Neuronal stem cell (in vitro differentiated cells): ENCODE results near the gene RPS15A.

Experiments
- DNase-seq: peaks from one replicate; pipeline ENCODE4 v3.0.0-alpha.2; 2013; ENCODE audit warnings: low spot score
- H2AFZ ChIP-seq: one replicate; pipeline ENCODE4 v1.6.1; 2013; ENCODE audit warnings: mild to moderate bottlenecking, low read length, inconsistent platforms
- H2AK5ac ChIP-seq: 2 replicates; pipeline ENCODE4 v1.6.1; 2013; ENCODE audit warnings: low read depth, mild to moderate bottlenecking, inconsistent platforms, low read length, moderate library complexity, mixed read lengths
- H2BK120ac ChIP-seq: 2 replicates; pipeline ENCODE4 v1.6.1; 2013; ENCODE audit warnings: low read depth, mild to moderate bottlenecking, inconsistent platforms, low read length, moderate library complexity, mixed read lengths
- H2BK12ac ChIP-seq: one replicate; pipeline ENCODE4 v1.6.1; 2013; ENCODE audit warnings: low read length, inconsistent platforms
- H2BK15ac ChIP-seq: 2 replicates; pipeline ENCODE4 v1.6.1; 2013; ENCODE audit warnings: mild to moderate bottlenecking, low read length, inconsistent platforms, mixed read lengths
- H2BK5ac ChIP-seq: one replicate; pipeline ENCODE4 v1.6.1; 2013; ENCODE audit warnings: inconsistent platforms, mild to moderate bottlenecking, low read length, moderate library complexity
- H3K14ac ChIP-seq: one replicate; pipeline ENCODE4 v1.6.1; 2013; ENCODE audit warnings: low read length, inconsistent platforms
- H3K18ac ChIP-seq: 2 replicates; pipeline ENCODE4 v1.6.1; 2013; ENCODE audit warnings: low read length, inconsistent platforms
- H3K23ac ChIP-seq: 2 replicates; pipeline ENCODE4 v1.6.1; 2013; ENCODE audit warnings: low read depth, mild to moderate bottlenecking, mixed read lengths, low read length, inconsistent platforms; ENCODE audit not compliant: poor library complexity
- H3K27ac ChIP-seq: replicated peaks from 3 replicates; pipeline ENCODE4 v1.5.1; 2013; ENCODE audit warnings: low read length, inconsistent platforms
- H3K27me3 ChIP-seq, 3 experiments: 2 replicates each; pipeline ENCODE4 v1.6.1; 2013; ENCODE audit warnings: low read length in 3 of 3, mild to moderate bottlenecking in 2 of 3, inconsistent platforms in 1 of 3, low read depth in 1 of 3, mixed read lengths in 1 of 3, moderate library complexity in 1 of 3; ENCODE audit not compliant: control insufficient read depth in 3 of 3, insufficient read depth in 3 of 3
- H3K36me3 ChIP-seq, 2 donors: replicated peaks in 1 of 2; 2 replicates each; pipeline ENCODE4 v1.6.1; 2013; ENCODE audit warnings: low read length in 2 of 2; ENCODE audit not compliant: control insufficient read depth in 2 of 2, insufficient read depth in 2 of 2
- H3K4ac ChIP-seq: 2 replicates; pipeline ENCODE4 v1.6.1; 2013; ENCODE audit warnings: inconsistent platforms, mild to moderate bottlenecking, low read length, moderate library complexity
- H3K4me1 ChIP-seq, 2 donors: 1 replicate in 1 of 2; 2 replicates in 1 of 2; pipeline ENCODE4 v1.6.1; 2013; ENCODE audit warnings: low read length in 2 of 2, low read depth in 1 of 2; ENCODE audit not compliant: control insufficient read depth in 2 of 2, insufficient read depth in 1 of 2
- H3K4me2 ChIP-seq: one replicate; pipeline ENCODE4 v1.6.1; 2013; ENCODE audit warnings: mild to moderate bottlenecking, low read length, inconsistent platforms; ENCODE audit not compliant: insufficient read depth, poor library complexity, severe bottlenecking
- H3K4me3 ChIP-seq, 2 donors: 2 replicates each; pipeline ENCODE4 v1.5.1; 2013; ENCODE audit warnings: low read length in 2 of 2, mild to moderate bottlenecking in 2 of 2, inconsistent platforms in 1 of 2, moderate library complexity in 1 of 2
- H3K79me1 ChIP-seq: one replicate; pipeline ENCODE4 v1.6.1; 2013; ENCODE audit warnings: low read depth, mild to moderate bottlenecking, inconsistent platforms, low read length, moderate library complexity
- H3K9ac ChIP-seq: one replicate; pipeline ENCODE4 v1.6.1; 2013; ENCODE audit warnings: mild to moderate bottlenecking, low read depth, low read length, inconsistent platforms; ENCODE audit not compliant: poor library complexity
- H3K9me3 ChIP-seq, 2 donors: replicated peaks in 1 of 2; 2 replicates each; pipeline versions ENCODE3 to v1.6.1; 2013; ENCODE audit warnings: low read length in 2 of 2, mild to moderate bottlenecking in 2 of 2, inconsistent platforms in 1 of 2, low read depth in 1 of 2, mixed read lengths in 1 of 2, moderate library complexity in 1 of 2; ENCODE audit not compliant: control insufficient read depth in 2 of 2, insufficient read depth in 1 of 2
- H4K8ac ChIP-seq: one replicate; pipeline ENCODE4 v1.6.1; 2013; ENCODE audit warnings: low read depth, mild to moderate bottlenecking, inconsistent platforms, low read length, moderate library complexity
- H4K91ac ChIP-seq: one replicate; pipeline ENCODE4 v1.6.1; 2013; ENCODE audit warnings: low read length, low read depth, mild to moderate bottlenecking, inconsistent platforms; ENCODE audit not compliant: poor library complexity
- WGBS, 2 donors: extraction: QIAGEN DNeasy Blood & Tissue Kit; methylation state at CpG; one replicate each; pipeline ENCODE4 v1.1.7; 2013; ENCODE audit warnings: missing lambda C conversion rate in 2 of 2, mixed read lengths in 1 of 2; ENCODE audit not compliant: insufficient read length in 2 of 2, insufficient replicate concordance in 1 of 2; ENCODE audit errors: extremely low coverage in 2 of 2; 5-methylcytosine and 5-hydroxymethylcytosine counted together

RPS15A gene

GRCh38 chr16:18801145-18801972 is 11.2 kb upstream of the RPS15A start, which contains the start of gene ARL6IP1:
ARL6IP1 (minus strand) TSS chr16:18801549; CDS start chr16:18801466, 83 bp downstream.
- peak; percentile 99 for DNase-seq
- H3K4me2 ChIP-seq = peak within 1 kb of the TSS; percentile 71
- peaks cover 2 to 12% of the 10 kb centered on the region in 2 donors for H3K4me1 ChIP-seq
- H3K27me3 ChIP-seq = no peaks in the 10 kb centered on the region
- no peaks in the 10 kb centered on the region for H3K9me3 ChIP-seq
- H2AFZ ChIP-seq = peak within 1 kb of the TSS; percentile 81
- H3K27ac ChIP-seq = peak within 1 kb of the TSS; percentile 95
- peak within 1 kb of the TSS; percentile 95 for H2BK120ac ChIP-seq
- peak within 1 kb of the TSS; percentile 82 for H4K91ac ChIP-seq
- peak within 1 kb of the TSS; percentile 98 for H2BK5ac ChIP-seq
- peaks cover 6% of the 10 kb centered on the region for H3K79me1 ChIP-seq
- peak within 1 kb of the TSS; percentile 95 for H3K14ac ChIP-seq
- no CpG with 5 or more reads among the region's 77 CpGs for WGBS, 2 donors
- H3K9ac ChIP-seq = peak within 1 kb of the TSS; percentile 97
- peaks cover 4 to 53% of the 10 kb centered on the region in 2 donors for H3K36me3 ChIP-seq
- peak within 1 kb of the TSS; percentile 99 for H3K23ac ChIP-seq
- peak within 1 kb of the TSS; percentile 76 for H4K8ac ChIP-seq
- peak within 1 kb of the TSS; percentile 98 for H3K18ac ChIP-seq
- H2AK5ac ChIP-seq = peak within 1 kb of the TSS; percentile 96
- no peak within 1 kb of the TSS for H2BK12ac ChIP-seq
- peak within 1 kb of the TSS; percentile 91 to 95 for H3K4me3 ChIP-seq
- peak within 1 kb of the TSS; percentile 77 for H3K4ac ChIP-seq
- H2BK15ac ChIP-seq = peak within 1 kb of the TSS; percentile 91

DNA sequence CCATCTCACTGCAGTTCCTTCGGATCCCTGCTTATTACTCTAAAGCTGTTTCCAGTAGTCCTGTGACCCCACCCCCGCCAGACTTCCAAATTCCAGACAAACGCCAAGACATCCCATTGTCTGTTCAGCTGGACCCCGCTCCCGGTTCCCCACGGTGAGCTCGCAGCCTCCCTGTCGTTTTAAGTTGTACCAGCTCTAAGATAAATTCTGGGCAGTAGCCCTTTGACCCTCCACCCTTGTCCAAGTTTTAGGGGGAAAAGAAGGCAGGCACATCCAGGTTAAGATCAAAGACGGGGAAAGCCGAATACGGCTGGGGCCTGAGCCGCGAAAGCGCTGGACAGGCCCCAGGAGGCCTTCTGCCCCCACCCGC is 10.6 kb upstream of the RPS15A start:
- peak overlapping the region; percentile 98 for H2BK5ac ChIP-seq
- WGBS, 2 donors = no CpG with 5 or more reads among the region's 15 CpGs
- no peak overlapping the region for H3K4ac ChIP-seq
- H3K14ac ChIP-seq = peak overlapping the region; percentile 95
- H3K9me3 ChIP-seq = no peaks in the 10 kb centered on the region
- no peaks in the 10 kb centered on the region for H3K27me3 ChIP-seq
- peaks cover 6 to 53% of the 10 kb centered on the region in 2 donors for H3K36me3 ChIP-seq
- DNase-seq = peak; percentile 48
- peak overlapping the region; percentile 96 for H2AK5ac ChIP-seq
- peak overlapping the region; percentile 91 to 95 for H3K4me3 ChIP-seq
- no peak overlapping the region for H2BK12ac ChIP-seq
- peak overlapping the region; percentile 82 for H4K91ac ChIP-seq
- H4K8ac ChIP-seq = no peak overlapping the region
- peak overlapping the region; percentile 97 for H3K9ac ChIP-seq
- peak overlapping the region; percentile 99 for H3K23ac ChIP-seq
- peak overlapping the region; percentile 71 for H3K4me2 ChIP-seq
- H3K27ac ChIP-seq = peak overlapping the region; percentile 65
- H2BK15ac ChIP-seq = peak overlapping the region; percentile 87
- H2AFZ ChIP-seq = peak overlapping the region; percentile 81
- peak overlapping the region; percentile 97 for H3K18ac ChIP-seq
- peaks cover 2 to 12% of the 10 kb centered on the region in 2 donors for H3K4me1 ChIP-seq
- peak overlapping the region; percentile 95 for H2BK120ac ChIP-seq
- peaks cover 7% of the 10 kb centered on the region for H3K79me1 ChIP-seq

DNA sequence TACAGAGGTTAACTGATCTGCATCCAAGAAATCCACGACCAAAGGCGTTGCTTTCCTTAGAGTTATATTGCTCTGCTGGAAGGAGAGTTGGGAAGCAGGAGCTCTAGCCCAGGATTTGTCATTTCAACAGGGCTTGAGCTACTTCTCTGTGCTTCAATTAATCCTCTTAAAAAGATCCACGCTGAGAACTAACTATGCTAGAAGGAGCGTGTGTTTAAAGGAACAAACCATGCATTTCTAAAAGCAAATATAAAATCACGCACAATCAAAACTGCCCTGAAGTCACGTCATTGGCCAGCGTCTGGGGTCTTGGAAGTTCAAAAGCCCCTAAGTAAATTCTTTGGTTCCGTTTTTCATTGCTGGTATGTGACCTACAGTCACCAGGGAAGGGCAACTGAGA is 10.2 kb upstream of the RPS15A start:
- Histone ChIP-seq H3K4ac (no peak overlapping the region), H3K36me3 (peaks cover 6 to 53% of the 10 kb centered on the region in 2 donors), H3K4me3 (peak overlapping the region; percentile 91 to 95), H3K18ac (no peak overlapping the region), H2BK12ac (no peak overlapping the region), H3K27ac (no peak overlapping the region), H2BK5ac (no peak overlapping the region), H4K91ac (no peak overlapping the region), H3K14ac (no peak overlapping the region), H2BK15ac (no peak overlapping the region), H3K79me1 (peaks cover 7% of the 10 kb centered on the region), H2AFZ (peak overlapping the region; percentile 6), H3K27me3 (no peaks in the 10 kb centered on the region), H3K9ac (no peak overlapping the region), H4K8ac (no peak overlapping the region), H3K4me2 (peak overlapping the region; percentile 71), H2AK5ac (no peak overlapping the region), H2BK120ac (no peak overlapping the region), H3K4me1 (peaks cover 2 to 12% of the 10 kb centered on the region in 2 donors), H3K9me3 (no peaks in the 10 kb centered on the region), H3K23ac (no peak overlapping the region)
- no peak for DNase-seq
- no CpG with 5 or more reads among the region's 8 CpGs for WGBS, 2 donors

GRCh38 chr16:18799500-18799899 is 9.4 kb upstream of the RPS15A start:
- H2BK5ac ChIP-seq = no peak overlapping the region
- no peak overlapping the region for H3K14ac ChIP-seq
- H2BK12ac ChIP-seq = no peak overlapping the region
- no peak overlapping the region for H3K27ac ChIP-seq
- H2AFZ ChIP-seq = no peak overlapping the region
- no peak overlapping the region for H2AK5ac ChIP-seq
- H4K8ac ChIP-seq = no peak overlapping the region
- peak overlapping the region; percentile 71 for H3K4me2 ChIP-seq
- WGBS, 2 donors = no CpG with 5 or more reads among the region's 3 CpGs
- H3K36me3 ChIP-seq = peaks cover 8 to 53% of the 10 kb centered on the region in 2 donors
- H3K23ac ChIP-seq = no peak overlapping the region
- no peaks in the 10 kb centered on the region for H3K9me3 ChIP-seq
- H3K9ac ChIP-seq = no peak overlapping the region
- no peaks in the 10 kb centered on the region for H3K27me3 ChIP-seq
- H3K18ac ChIP-seq = no peak overlapping the region
- H3K79me1 ChIP-seq = peaks cover 7% of the 10 kb centered on the region
- H2BK120ac ChIP-seq = no peak overlapping the region
- H4K91ac ChIP-seq = no peak overlapping the region
- H3K4ac ChIP-seq = no peak overlapping the region
- no peak overlapping the region for H2BK15ac ChIP-seq
- peaks cover 2 to 12% of the 10 kb centered on the region in 2 donors for H3K4me1 ChIP-seq
- DNase-seq = no peak
- peak overlapping the region; percentile 17 to 91 for H3K4me3 ChIP-seq
